AG09309 (cell line): ENCODE measurements around the gene HIVEP1.

Experiments used
- DNase-seq: peaks from one replicate; pipeline ENCODE4 v3.0.0-alpha.2; 2010; ENCODE audit warnings: low read depth
- H3K4me3 ChIP-seq: 2 replicates; pipeline ENCODE4 v1.5.1; 2011; ENCODE audit warnings: mild to moderate bottlenecking, low read depth, low read length, moderate library complexity; ENCODE audit not compliant: control insufficient read depth
- TF ChIP-seq, protein P1 (sequence below): IDR thresholded peaks from 2 replicates; pipeline ENCODE4 v1.5.1; 2011; ENCODE audit warnings: mild to moderate bottlenecking, low read depth, low read length, inconsistent platforms; ENCODE audit not compliant: insufficient read depth, control insufficient read depth; ENCODE audit errors: missing control alignments

Gene HIVEP1

DNA sequence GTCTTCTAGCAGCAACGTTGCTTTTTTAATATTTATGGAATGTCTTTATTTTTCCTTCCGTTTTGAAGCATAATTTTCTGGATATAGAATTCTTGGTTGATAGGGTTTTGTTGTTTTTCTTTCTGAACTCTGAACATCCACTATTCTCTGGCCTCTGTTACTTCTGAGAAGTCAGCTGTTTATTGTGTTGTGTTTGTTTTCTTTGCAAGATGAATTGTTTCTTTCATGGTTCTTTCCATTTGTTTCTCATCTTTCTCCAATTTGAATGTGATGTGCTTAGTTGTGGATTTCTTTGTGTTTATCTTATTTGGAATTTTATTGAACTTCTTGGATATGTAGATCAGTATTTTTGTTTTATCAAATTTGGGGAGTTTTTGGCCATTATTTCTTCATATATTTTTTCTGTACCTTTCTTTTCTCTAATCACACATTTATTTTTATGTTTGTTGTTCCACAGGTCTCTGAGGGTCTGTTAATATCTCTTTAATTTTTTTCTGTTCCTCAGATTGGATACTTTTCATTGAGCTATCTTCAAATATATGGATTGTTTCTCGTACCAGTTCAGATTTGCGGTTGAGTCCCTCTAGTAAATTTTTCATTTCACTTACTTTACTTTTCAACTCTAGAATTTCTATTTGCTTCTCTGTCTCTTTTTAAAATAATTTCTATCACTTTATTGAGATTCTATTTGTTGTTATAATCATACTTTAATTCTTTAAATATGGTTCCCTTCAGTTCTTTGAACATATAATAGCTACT lies 18.0 kb downstream of the HIVEP1 start:
- TF ChIP-seq, protein P1, sequence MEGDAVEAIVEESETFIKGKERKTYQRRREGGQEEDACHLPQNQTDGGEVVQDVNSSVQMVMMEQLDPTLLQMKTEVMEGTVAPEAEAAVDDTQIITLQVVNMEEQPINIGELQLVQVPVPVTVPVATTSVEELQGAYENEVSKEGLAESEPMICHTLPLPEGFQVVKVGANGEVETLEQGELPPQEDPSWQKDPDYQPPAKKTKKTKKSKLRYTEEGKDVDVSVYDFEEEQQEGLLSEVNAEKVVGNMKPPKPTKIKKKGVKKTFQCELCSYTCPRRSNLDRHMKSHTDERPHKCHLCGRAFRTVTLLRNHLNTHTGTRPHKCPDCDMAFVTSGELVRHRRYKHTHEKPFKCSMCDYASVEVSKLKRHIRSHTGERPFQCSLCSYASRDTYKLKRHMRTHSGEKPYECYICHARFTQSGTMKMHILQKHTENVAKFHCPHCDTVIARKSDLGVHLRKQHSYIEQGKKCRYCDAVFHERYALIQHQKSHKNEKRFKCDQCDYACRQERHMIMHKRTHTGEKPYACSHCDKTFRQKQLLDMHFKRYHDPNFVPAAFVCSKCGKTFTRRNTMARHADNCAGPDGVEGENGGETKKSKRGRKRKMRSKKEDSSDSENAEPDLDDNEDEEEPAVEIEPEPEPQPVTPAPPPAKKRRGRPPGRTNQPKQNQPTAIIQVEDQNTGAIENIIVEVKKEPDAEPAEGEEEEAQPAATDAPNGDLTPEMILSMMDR = no peak
- no peak overlapping the region for H3K4me3 ChIP-seq
- DNase-seq = no peak

GRCh38 chr6:12030993-12031550 lies 19.0 kb downstream of the HIVEP1 start:
- TF ChIP-seq, protein P1 = no peak
- no peak overlapping the region for H3K4me3 ChIP-seq
- no peak for DNase-seq

- H3K4me3 ChIP-seq = no peak overlapping the region
- TF ChIP-seq, protein P1 = no peak
- DNase-seq = no peak
Observed at GRCh38 chr6:12032783-12033573, 20.9 kb downstream of the HIVEP1 start.

GRCh38 chr6:12033770-12034169 lies 21.7 kb downstream of the HIVEP1 start:
- TF ChIP-seq, protein P1 = no peak
- no peak for DNase-seq

GRCh38 chr6:12034349-12034748 lies 22.2 kb downstream of the HIVEP1 start:
- TF ChIP-seq, protein P1 = no peak
- no peak overlapping the region for H3K4me3 ChIP-seq
- no peak for DNase-seq

More at GRCh38 chr6:12033770-12034169, 21.7 kb downstream of the HIVEP1 start:
- no peak overlapping the region for H3K4me3 ChIP-seq

DNA sequence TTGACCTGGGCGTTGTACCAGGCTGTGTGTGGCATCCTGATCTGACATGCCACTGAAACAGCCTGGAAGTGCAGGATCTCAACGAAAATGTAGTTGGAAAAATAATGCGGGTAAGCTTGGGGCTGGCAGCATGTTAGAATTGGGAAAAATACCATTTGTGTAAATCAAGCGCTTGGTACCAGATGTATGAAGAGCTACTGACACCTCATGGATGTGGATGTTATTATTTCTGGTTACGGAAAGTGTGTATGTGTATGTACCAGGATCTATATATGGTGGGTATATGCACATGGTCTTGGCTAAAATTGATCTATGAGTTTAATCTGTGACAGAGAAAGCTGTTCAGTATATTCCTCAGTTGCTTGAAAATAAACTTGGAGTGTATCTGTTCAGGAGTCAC lies 22.7 kb downstream of the HIVEP1 start:
- no peak for DNase-seq
- TF ChIP-seq, protein P1 = no peak
- no peak overlapping the region for H3K4me3 ChIP-seq
